CD4-positive, alpha-beta T cell treated with Interleukin-6 for 4 hours (primary cell): ENCODE data around the gene AP1M2.
A peak's percentile ranks its signal among the peaks of the same experiment; 100 is the strongest.
"Not testable (repeated sequence)": the region's sequence is repeated elsewhere in the genome, so short reads cannot be mapped to it uniquely, and the experiment has no call there.

Experiments used
- DNase-seq: peaks from one replicate; pipeline ENCODE4 v3.0.0-alpha.2; 2020; ENCODE audit warnings: mixed read lengths

The AP1M2 gene

DNA sequence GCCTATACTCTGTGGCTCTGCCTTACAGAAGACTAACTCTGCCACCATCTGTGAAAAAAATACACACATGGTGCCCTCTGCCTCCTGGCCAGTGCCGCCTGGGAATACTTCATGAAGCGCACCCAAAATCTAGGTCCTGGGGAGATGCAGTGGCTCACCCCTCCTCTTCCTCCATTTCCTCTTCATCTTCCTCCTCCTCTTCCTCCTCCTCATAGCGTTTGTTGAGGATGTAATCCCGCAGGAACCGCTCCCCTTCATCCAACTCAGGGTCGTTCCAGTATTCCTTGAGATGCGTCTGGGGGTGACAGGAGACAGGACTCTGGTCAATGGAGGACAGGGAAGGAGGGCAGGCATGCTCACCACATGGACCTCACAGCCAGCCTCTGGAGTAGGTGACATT is 27.0 kb downstream of the AP1M2 start:
- no peak for DNase-seq

DNA sequence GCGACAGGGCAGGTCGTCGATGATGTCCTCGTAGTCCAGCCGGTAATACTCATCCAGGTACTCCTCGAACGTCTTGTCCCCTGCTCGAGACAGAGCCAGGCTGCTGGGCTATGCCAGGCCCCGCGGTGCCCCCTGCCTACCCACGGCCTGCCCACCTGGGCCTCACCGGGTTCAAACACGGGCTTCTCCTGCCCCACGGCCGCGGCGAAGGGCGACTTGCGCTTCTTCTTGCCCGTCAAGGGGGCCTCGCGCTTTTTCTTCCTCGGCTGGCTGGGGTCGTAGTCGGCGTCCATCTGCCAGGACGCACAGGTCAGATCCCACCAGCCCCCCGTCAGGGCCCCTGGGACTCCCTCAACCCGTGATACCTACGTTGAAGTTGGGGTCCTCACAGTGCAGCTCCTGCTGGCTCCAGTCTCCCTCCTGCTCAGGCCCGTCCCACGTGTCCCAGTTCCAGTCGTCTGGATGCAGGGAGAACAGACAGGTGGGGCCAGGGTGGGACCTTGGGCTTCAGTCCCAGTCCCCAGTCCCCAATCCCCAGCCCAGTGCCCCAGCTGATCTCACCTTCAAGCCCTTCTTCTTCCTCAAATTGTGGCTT is 29.4 kb downstream of the AP1M2 start:
- no peak for DNase-seq

DNA sequence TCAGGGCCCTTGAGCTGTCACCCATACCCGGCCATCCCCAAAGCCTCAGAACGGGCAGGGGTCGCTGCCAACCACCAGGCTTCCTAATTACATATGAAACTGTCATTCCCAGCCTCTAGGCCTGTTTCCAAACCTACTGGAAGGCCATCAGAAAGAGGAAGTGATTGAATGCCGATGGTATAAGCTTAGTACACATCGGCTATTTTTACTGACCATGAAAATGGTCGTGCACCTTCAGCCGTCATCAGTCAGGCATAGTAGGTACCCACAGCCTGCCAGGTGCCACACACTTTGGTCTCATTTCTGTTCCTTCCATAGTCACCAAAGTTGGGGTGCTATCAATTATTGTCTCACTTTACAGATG is 31.5 kb downstream of the AP1M2 start:
- DNase-seq, result no peak

DNA sequence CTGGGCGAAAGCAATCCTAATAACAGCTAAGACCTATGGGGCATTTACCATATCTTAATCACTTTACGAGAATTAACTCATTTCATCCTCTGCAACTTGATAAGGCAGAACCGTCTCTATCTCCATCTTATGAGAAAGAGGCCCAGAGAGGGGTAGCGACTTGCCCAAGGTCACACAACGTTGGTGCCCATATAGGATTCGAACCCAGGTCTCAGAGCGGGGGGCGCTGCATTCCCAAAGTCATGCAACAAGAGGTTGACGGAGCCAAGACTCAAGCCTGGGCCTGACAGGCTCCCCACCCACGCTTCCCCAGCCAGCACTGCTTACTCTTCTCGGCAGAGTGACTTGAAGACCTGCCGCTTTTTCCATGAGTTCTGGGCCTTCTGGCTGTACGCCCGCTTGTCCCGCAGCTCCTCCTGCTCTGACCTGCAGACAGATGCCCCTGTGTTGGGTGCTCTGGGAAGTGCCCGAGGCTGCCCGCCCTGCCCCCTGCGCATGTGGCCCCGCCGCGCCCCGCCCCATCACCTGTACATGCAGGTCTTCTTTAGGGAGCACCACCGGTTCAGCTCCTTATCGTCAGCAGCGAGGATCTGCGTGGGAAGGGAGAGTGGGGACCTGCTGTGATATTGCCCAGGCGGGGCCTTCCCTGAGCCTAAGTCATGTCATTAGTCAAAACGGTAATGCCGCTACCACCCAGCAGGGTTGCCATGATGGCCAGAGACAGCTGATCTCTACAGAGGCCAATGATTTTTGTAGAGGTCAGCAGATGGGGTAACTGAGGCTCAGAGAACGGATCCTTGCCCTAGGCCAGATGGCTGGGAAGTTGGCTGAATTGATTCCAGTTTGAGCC is 32.1 kb downstream of the AP1M2 start:
- DNase-seq, result no peak

DNA sequence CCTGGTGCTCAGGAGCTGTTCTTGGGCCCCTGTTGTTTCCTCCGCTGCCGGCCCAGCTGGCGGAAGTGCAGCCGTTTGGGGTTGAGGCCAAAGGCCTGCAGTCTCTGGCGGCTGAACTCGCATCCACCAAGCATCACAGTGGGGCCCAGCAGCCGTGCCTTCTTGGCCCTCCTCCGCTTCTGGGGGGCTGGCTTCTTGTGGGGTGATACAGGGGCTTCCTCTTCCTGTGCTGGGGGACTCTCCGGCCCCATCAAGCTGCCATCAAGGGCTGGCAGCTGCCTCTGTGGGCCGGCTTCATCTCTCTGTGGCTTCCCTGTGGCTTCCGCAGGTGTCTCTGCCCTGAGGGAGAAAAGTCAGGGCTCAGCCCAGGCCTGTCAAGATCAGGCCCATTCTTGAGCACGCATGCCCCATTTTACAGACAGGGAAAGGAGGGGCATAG is 33.1 kb downstream of the AP1M2 start:
- peak; percentile 75 for DNase-seq

DNA sequence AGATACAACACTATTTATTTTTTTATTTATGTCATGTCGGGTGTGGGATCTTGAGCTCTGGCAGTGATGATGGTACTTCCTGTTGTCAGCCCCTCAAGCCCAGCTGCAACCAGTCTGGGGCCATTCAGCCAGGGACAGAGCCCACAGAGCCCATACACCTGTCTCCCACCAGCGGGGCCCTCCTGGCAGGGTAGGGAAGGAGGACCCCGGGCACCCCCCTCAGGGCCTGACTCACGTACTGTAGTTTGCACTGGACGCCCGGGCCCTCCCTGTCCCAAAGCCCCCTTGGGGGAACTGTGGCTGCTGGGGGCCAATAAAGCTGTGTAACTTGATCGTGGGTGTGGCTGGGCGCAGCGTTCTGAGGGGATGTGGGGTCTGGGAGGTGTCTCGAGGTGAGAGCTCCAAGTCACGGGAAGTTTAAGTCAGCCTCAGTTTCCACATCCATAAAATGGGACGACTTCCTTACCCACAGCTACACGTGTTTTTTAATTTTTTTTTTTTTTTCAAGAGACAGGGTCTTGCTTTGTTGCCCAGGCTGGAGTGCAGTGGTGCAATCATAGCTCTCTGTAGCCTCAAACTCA is 33.9 kb downstream of the AP1M2 start:
- DNase-seq, result no peak

DNA sequence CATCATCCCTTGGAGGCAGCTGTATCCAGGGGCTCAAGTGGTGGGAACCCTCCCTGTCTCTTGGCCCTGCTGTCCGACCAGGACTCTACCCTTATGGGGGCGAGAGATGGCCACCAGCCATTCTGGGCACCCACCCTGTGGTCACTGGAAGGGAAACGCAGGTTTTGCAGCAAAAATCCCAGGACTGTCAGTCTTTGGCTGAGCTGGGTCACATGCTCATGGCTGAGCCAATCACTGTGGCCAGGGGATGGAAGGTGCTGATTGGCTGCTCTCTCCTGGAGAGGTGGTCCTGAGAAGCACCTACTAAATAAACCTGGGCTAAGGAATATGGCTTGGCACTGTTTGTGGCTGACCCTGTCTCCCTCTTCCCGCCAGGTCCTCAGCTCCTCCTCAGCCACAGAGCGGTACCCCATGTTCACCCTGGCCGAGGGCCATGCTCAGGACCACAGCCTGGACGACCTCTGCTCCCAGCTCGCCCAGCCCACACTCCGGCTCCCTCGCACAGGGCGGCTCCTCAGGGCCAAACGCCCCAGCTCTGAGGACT is 34.5 kb downstream of the AP1M2 start:
- DNase-seq, result no peak

DNA sequence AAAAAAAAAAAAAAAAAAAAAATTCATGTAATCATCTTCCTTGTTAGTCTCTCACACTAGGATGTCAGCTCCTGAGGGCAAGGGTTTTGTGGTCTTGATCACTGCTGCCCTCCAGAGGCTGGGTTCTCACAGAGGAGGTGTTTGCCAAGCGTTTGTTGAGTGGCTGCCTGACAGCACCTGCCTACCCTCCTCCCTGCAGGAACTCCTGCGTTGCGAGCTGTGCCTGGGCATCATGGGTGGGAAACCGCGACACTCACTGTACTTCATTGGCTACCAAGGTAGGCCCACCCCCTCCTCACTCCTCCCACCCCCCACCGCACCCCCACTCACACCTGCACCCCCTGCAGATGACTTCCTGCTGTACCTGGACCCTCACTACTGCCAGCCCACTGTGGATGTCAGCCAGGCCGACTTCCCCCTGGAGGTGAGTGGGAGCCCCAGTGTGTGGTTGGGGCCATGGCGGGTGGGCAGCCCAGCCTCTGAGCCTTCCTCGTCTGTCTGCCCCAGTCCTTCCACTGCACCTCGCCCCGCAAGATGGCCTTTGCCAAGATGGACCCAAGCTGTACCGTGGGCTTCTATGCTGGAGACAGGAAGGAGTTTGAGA is 35.3 kb downstream of the AP1M2 start:
- peak; percentile 44 for DNase-seq

DNA sequence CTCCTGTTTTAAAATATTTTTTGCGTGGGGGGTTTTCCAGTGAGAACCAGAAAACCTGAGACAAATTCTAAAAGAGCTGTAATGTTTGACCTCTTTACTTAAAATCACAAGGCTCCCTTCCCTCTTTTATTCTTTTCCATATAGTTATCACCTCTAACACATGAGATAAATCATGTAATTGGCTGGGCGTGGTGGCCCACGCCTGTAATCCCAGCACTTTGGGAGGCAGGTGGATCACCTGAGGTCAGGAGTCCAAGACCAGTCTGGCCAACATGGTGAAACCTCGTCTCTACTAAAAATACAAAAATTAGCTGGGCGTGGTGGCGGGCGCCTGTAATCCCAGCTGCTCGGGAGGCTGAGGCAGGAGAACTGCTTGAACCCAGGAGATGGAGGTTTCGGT is 36.1 kb downstream of the AP1M2 start:
- DNase-seq, result not testable (repeated sequence)

DNA sequence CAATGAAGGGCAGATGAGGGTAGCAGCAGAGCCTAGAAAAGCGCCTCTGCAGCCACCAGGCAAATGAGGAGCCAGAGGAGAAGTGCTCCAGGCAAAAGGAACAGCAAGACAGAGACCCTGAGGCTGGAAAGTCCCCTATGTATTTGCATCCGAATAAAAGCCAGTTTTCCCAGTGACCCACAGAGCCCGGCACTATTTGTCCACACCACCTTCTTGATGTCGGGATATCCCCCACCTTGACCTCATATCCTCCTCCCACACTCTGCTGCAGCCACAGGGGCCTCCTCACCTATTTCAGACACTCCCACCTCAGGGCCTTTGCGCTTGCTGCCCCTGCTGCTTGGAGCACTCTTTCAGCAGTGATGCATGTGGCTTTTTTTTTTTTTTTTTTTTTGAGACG is 36.8 kb downstream of the AP1M2 start:
- no peak for DNase-seq

DNA sequence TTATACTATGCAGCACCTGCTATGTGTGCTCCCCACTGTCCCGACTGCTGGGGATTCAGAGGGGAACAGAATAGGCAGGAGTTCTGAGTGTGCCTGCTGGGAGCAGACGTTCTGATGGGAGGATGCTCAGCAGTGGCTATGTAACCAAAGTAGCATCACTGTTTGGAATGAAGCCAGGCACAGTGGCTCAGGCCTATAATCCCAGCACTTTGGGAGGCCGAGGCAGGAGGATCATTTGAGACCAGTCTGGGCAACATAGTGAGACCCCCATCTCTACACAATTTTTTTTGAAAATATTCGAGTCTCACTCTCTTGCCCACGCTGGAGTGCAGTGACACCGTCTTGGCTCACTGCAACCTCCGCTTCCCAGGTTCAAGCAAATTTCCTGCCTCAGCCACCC is 37.4 kb downstream of the AP1M2 start:
- DNase-seq, result no peak

DNA sequence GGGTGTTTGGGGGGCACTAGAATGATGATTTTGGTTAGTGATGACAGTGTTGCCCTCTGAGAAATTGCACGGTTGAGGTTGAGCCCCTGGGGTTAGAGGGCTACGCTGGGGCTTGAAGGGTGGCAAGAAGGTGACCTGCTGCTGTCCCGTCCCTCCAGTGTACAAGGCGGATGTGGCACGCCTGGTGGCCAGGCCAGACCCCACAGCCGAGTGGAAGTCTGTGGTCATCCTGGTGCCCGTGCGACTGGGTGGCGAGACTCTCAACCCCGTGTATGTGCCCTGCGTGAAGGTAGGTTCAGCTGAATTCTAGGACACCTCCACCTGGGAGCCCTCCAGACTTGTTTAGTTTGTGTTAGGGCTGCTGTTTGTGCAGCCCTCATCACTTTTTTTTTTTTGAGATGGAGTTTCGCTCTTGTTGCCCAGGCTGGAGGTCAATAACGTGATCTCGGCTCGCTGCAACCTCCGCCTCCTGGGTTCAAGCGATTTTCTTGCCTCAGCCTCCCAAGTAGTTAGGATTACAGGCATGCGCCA is 38.3 kb downstream of the AP1M2 start:
- no peak for DNase-seq

DNA sequence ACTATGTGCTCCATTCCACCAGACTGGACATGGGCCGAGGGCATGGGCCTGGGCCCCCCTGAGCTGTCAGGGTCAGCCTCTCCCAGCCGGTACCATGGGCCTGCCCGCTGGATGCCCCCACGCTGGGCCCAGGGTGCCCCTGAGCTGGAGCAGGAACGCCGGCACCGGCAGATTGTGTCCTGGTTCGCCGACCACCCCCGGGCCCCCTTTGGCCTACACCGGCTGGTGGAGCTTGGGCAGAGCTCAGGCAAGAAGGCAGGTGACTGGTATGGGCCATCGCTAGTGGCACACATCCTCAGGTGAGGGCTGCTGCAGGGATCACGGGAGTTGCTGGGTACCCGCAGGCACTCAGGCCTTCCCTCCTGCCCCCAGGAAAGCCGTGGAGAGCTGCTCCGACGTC is 40.3 kb downstream of the AP1M2 start:
- no peak for DNase-seq

DNA sequence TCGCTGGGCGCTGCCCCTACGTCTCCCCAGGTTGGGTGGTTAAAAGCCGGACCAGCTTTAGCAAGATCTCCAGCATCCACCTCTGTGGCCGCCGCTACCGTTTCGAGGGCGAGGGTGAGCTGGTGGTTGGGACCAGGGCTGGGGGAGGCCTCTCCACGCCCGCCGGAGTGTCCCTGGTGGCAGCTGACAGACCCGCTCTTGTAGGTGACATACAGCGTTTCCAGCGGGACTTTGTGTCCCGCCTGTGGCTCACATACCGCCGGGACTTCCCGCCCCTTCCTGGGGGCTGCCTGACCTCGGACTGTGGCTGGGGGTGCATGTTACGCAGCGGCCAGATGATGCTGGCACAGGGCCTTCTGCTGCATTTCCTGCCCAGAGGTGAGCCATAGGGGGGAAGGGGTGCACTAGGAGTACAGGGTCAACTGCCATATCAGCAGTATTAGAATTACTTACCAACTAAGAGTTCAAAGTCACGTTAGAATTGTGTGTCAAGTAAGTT is 42.3 kb downstream of the AP1M2 start:
- DNase-seq, result no peak

DNA sequence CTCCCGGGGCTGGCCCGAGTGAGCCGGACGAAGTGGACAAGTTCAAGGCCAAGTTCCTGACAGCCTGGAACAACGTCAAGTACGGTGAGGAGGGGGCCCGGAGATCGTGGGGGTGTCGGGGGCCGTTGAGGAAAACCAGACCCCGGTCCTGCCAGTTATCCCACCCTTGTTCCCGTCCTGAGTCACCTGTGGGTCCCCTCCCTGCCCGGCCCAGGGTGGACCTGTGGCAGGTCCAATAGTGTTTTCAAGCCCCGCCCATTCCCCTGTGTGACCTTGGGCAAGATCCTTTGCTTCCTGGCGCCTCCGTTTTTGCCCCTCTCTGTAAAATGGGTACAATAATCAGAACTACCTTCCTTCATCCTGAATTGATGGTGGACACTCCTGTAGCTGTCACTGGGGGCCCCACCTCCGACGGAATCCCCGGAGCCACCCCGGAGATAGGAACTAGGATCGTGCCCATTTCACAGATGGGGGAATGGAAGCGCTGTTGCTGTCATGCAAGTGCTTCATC is 42.8 kb downstream of the AP1M2 start:
- peak; percentile 37 for DNase-seq

DNA sequence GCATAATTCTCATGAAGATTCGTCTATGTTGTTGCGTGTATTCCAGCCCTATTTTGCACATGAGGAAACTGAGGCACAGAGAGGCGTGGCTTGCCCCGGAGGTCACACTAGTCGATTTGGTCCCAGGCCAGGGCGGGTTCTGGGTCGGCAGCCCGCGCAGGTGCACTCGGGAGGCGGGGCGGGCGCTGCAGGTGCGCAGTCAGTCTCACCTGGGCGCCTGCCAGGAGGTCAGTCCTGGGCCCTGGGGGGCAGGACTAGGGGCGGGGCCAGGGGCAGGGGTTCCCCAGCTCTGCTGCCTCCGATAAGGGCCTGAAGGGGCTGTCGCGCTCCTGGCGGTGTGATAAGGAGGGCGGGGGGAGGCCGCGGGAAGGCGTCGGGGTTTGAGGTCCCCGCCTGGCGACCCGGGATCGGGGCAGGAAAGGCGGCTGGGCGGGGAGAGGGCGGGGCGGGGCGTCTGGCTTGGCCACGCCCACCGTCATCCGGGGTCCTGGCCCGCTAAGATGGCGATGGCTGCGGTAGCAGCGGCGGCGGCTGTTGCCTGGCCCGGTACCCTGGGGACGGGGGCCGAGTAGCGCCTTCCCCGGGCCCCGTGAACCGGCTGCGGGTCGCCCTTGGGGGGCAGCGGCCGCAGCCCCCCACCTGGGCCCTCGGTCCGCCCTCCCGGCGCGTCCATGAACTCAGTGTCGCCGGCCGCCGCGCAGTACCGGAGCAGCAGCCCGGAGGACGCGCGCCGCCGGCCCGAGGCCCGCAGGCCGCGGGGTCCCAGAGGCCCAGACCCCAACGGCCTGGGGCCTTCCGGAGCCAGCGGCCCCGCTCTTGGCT is 43.5 kb downstream of the AP1M2 start, which contains the start of gene ATG4D:
ATG4D (plus strand) TSS at position 485 of the 822 bp plus-strand sequence; CDS start at position 672, 187 bp downstream.
- peak; percentile 88 for DNase-seq

DNA sequence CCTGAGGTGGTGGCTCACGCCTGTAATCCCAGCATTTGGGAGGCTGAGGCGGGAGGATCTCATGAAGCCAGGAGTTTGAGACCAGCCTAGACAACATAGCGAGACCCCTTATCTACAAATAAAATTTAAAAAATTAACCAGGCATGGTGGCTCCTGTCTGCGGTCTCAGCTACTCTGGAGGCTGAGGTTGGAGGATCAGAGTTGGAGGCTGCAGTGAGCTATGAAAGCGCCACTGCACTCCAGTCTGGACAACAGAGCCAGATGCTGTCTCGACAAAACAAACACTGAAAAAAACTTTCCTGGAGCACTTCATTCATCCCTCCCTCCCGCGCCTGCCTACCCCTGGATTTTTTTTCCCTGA is 44.1 kb downstream of the AP1M2 start:
- DNase-seq, result no peak

DNA sequence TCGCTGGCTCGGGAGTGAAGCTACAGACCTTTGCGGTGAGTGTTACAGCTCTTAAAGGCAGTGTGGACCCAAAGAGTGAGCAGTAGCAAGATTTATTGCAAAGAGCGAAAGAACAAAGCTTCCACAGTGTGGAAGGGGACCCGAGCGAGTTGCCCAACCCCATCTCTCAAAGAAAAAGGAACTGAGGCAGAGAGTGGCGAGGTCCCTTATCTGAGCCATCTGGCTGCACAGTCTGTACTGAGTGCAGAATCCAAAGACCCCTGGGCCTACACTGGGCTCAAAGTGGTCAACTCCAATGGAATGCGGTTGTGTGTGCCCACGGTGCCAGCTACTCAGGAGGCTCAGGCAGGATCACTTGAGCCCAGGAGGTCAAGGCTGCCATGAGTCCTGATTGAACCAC is 48.1 kb downstream of the AP1M2 start:
- DNase-seq, result not testable (repeated sequence)

DNA sequence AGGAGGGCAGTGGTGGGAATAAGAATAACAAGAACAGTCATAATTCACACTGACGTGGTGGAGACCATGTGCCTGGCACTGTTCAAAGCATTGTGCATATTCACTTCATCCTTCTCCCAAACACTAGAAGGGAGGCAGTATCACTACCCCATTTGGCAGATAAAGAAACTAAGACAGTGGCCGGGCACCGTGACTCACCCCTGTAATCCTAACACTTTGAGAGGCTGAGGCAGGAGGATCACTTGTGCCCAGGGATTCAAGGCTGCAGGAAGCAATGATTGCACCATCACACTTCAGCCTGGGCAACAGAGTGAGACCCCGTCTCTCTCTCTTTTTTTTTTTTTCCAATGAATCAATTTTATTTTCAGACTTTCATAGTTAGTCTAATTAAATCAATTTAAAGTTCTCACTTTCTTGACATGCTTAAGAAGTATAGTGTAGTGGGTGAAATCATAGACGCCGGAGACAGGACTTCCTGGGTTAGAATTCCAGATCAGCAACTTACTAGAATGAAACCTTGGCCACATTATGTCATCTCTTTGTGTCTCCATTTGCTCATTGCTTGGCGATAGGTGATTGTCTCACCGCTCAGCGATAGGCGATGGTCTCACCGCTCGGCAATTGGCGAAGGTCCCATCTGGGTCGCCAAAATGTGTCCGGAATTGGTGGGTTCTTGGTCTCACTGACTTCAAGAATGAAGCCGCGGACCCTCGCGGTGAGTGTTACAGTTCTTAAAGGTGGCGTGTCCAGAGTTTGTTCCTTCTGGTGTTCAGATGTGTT is 48.7 kb downstream of the AP1M2 start:
- no peak for DNase-seq

DNA sequence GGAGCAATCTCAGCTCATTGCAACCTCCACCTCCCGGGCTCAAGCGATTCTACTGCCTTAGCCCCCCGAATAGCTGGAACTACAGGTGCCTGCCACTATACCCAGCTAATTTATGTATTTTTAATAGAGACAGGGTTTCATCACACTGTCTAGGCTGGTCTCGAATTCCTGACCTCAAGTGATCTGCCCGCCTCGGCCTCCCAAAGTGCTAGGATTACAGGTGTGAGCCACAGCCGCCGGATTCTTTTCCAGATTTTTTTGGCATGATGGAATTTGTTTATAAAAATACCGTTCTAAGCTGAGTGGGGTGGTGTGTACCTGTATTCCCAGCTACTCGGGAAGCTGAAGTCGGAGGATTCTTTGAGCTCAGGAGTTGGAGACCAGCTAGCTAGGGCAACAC is 49.4 kb downstream of the AP1M2 start:
- DNase-seq, result no peak

DNA sequence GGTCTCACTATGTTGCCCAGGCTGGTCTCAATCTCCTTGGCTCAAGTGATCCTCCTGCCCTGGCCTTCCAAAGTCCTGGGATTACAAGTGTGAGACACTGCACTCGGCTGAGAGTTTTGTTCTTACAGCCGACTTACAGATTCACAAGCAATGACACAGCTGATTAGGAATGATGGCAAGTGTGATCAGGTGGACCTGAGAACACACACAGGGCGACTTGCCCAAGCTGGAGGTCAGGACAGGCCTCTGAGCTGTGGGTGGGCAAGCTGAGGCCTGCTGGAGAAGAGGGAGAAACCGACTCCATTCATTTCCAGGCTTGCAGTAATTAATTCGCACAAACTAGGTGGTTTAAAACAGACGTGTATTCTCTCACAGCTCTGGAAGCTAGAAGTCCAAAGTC is 51.5 kb downstream of the AP1M2 start:
- no peak for DNase-seq
